Caco-2 (cell line): ENCODE data around the gene PRRT3. TPM values are rescaled to one million over a fixed set of nuclear protein-coding genes. Genes with fewer than 3 reads are reported as not detected.

ENCODE experiments used
- BruUV-seq: library from RNA; stranded (reverse); fragments of 400-500 nt; replicated peaks from 2 replicates; lab custom pipeline; 2021; lab: Mats Ljungman, UMichigan
- CTCF ChIA-PET: fragments of 300-600 bp; sonication (Branson Sonifier 250); formaldehyde crosslinking; loops from one replicate; lab custom pipeline; 2022; ENCODE audit warnings: antibody characterized with exemption; lab: Charles Lee
- POLR2A ChIA-PET: fragments of 300-600 bp; sonication (Branson Sonifier 250); formaldehyde crosslinking; loops from one replicate; lab custom pipeline; 2022; ENCODE audit warnings: antibody characterized with exemption; lab: Charles Lee
- DNase-seq, 2 experiments: peaks; one replicate each; pipeline versions ENCODE4 v3.0.0 to v3.0.0-alpha.2; 2020 to 2022
- H3K27me3 ChIP-seq: replicated peaks from 2 replicates; pipeline ENCODE4 v1.6.0; 2011; ENCODE audit warnings: low read length; ENCODE audit not compliant: control insufficient read depth, insufficient read depth
- H3K36me3 ChIP-seq: 2 replicates; pipeline ENCODE4 v1.5.1; 2011; ENCODE audit warnings: low read length; ENCODE audit not compliant: control insufficient read depth, insufficient read depth
- H3K4me1 ChIP-seq: fragments of 250-450 bp; sonication (Bioruptor Pico); 2 replicates; pipeline ENCODE4 v1.5.1; 2020; ENCODE audit warnings: mild to moderate bottlenecking
- H3K4me3 ChIP-seq: 2 replicates; pipeline ENCODE4 v1.5.1; 2011; ENCODE audit warnings: low read depth, mild to moderate bottlenecking, control low read depth, low read length
- H3K9me3 ChIP-seq: fragments of 250-450 bp; sonication (Bioruptor Pico); 2 replicates; pipeline ENCODE4 v1.5.1; 2020; ENCODE audit warnings: mild to moderate bottlenecking, moderate library complexity
- H3K27ac Mint-ChIP-seq: one replicate; pipeline ENCODE4 v1.8.0; 2022; ENCODE audit warnings: mixed read lengths; ENCODE audit not compliant: unreplicated experiment
- H3K27me3 Mint-ChIP-seq: one replicate; pipeline ENCODE4 v1.8.0; 2022; ENCODE audit warnings: mixed read lengths; ENCODE audit not compliant: insufficient read depth, unreplicated experiment
- H3K36me3 Mint-ChIP-seq: one replicate; pipeline ENCODE4 v1.8.0; 2022; ENCODE audit warnings: mild to moderate bottlenecking, mixed read lengths; ENCODE audit not compliant: insufficient read depth, unreplicated experiment
- H3K4me1 Mint-ChIP-seq: one replicate; pipeline ENCODE4 v1.8.0; 2022; ENCODE audit warnings: low read depth, mixed read lengths; ENCODE audit not compliant: unreplicated experiment
- H3K4me3 Mint-ChIP-seq: one replicate; pipeline ENCODE4 v1.8.0; 2022; ENCODE audit warnings: mild to moderate bottlenecking, moderate library complexity, mixed read lengths; ENCODE audit not compliant: unreplicated experiment
- H3K9me3 Mint-ChIP-seq: one replicate; pipeline ENCODE4 v1.8.0; 2022; ENCODE audit warnings: mixed read lengths; ENCODE audit not compliant: unreplicated experiment
- CTCF ChIP-seq, 2 experiments: fragments of 200-600 bp in 1 of 2; IDR thresholded peaks; 1 replicate in 1 of 2; 2 replicates in 1 of 2; pipeline versions ENCODE4 v1.5.1 to v1.8.0; 2011 to 2022; ENCODE audit warnings: antibody characterized with exemption in 1 of 2, control low read depth in 1 of 2, inconsistent platforms in 1 of 2, low read depth in 1 of 2, low read length in 1 of 2, mild to moderate bottlenecking in 1 of 2, moderate library complexity in 1 of 2; ENCODE audit not compliant: insufficient read depth in 1 of 2, severe bottlenecking in 1 of 2, unreplicated experiment in 1 of 2
- intact Hi-C: fragments of 100-400 bp; cut with micrococcal nuclease; formaldehyde crosslinking; loops from one replicate; pipeline ENCODE4 v1.10.0; 2022; ENCODE audit not compliant: unreplicated experiment
- total RNA-seq: library from RNA; stranded (reverse); gene quantifications from 2 replicates; pipeline ENCODE4 v1.2.3, GENCODE V29; 2022

PRRT3 gene
- total RNA-seq, 1 experiment from 2014 or later: 1.3 TPM

GRCh38 chr3:9906480-9906879 is 45.7 kb downstream of the PRRT3 start:
- POLR2A ChIA-PET: no interaction called here
- peaks cover under 1% of the 10 kb centered on the region for H3K4me1 Mint-ChIP-seq
- DNase-seq: no peak
- BruUV-seq: no TSS peak
- Histone ChIP-seq H3K36me3 (peaks cover 6% of the 10 kb centered on the region), H3K9me3 (no peaks in the 10 kb centered on the region), H3K27me3 (no peaks in the 10 kb centered on the region), H3K4me1 (peaks cover 16% of the 10 kb centered on the region), H3K4me3 (no peak overlapping the region)
- no peak for TF ChIP-seq CTCF (IDR thresholded peaks at IDR 0.05; ENCODE audit: insufficient read depth in 1 of 2, low read depth in 1 of 2, low read length in 1 of 2, severe bottlenecking in 1 of 2, unreplicated experiment in 1 of 2)
- H3K27ac Mint-ChIP-seq: no peak overlapping the region
- peaks cover 56% of the 10 kb centered on the region for H3K36me3 Mint-ChIP-seq
- CTCF ChIA-PET: no interaction called here
- intact Hi-C loops: no loop called here
- H3K4me3 Mint-ChIP-seq: no peak overlapping the region
- no peaks in the 10 kb centered on the region for H3K9me3 Mint-ChIP-seq
- H3K27me3 Mint-ChIP-seq: no peaks in the 10 kb centered on the region

GRCh38 chr3:9903904-9904303 is 48.3 kb downstream of the PRRT3 start:
- Mint-ChIP-seq H3K4me1 (peaks cover 13% of the 10 kb centered on the region), H3K4me3 (peak overlapping the region; percentile 94), H3K27ac (peak overlapping the region; percentile 90), H3K9me3 (no peaks in the 10 kb centered on the region), H3K36me3 (peaks cover 52% of the 10 kb centered on the region), H3K27me3 (no peaks in the 10 kb centered on the region)
- POLR2A ChIA-PET: interaction anchor here (0.5 to 2.0 kb wide), 2 partner anchors 13 to 30 kb away, joined by 4 to 12 read pairs; partner anchors contain the start of gene CRELD1
- no TSS peak for BruUV-seq
- DNase-seq: no peak
- CTCF ChIA-PET: interaction anchor here (0.5 to 1.8 kb wide), 3 partner anchors 11 to 304 kb away, joined by 3 to 5 read pairs (median 5); no protein-coding TSS in a partner anchor
- TF ChIP-seq CTCF (IDR thresholded peaks at IDR 0.05; ENCODE audit: insufficient read depth in 1 of 2, low read depth in 1 of 2, low read length in 1 of 2, severe bottlenecking in 1 of 2, unreplicated experiment in 1 of 2): no peak
- H3K4me3 ChIP-seq: peak overlapping the region; percentile 54
- peaks cover 4% of the 10 kb centered on the region for H3K9me3 ChIP-seq
- H3K27me3 ChIP-seq: no peaks in the 10 kb centered on the region
- peaks cover 5% of the 10 kb centered on the region for H3K36me3 ChIP-seq
- H3K4me1 ChIP-seq: peaks cover 38% of the 10 kb centered on the region
- intact Hi-C loops: no loop called here

- ChIA-PET POLR2A (interaction anchor here (0.5 to 2.2 kb wide), 5 partner anchors 12 to 110 kb away, joined by 3 to 30 read pairs (median 12); partner anchors contain the start of genes ARPC4, CRELD1 and IL17RC), CTCF (interaction anchor here (0.5 to 3.1 kb wide), 6 partner anchors 11 to 304 kb away, joined by 3 to 14 read pairs (median 5); partner anchors contain the start of gene IL17RC)
- H3K4me1 ChIP-seq: peaks cover 45% of the 10 kb centered on the region
- Mint-ChIP-seq H3K9me3 (no peaks in the 10 kb centered on the region), H3K36me3 (peaks cover 50% of the 10 kb centered on the region), H3K27ac (peak overlapping the region; percentile 90), H3K4me3 (peak overlapping the region; percentile 94), H3K27me3 (no peaks in the 10 kb centered on the region), H3K4me1 (peaks cover 18% of the 10 kb centered on the region)
- H3K27me3 ChIP-seq: no peaks in the 10 kb centered on the region
- DNase-seq: no peak
- no peaks in the 10 kb centered on the region; the same call in none of the 2 replicates for H3K36me3 ChIP-seq
- peaks cover 4% of the 10 kb centered on the region for H3K9me3 ChIP-seq
- H3K4me3 ChIP-seq: peak overlapping the region; percentile 54
- TSS peak; percentile 53 for BruUV-seq
- no peak for TF ChIP-seq CTCF (IDR thresholded peaks at IDR 0.05; ENCODE audit: insufficient read depth in 1 of 2, low read depth in 1 of 2, low read length in 1 of 2, severe bottlenecking in 1 of 2, unreplicated experiment in 1 of 2)
- intact Hi-C loops: no loop called here
Observed at GRCh38 chr3:9903238-9903624, 49.0 kb downstream of the PRRT3 start.
